Measurements from ENCODE around the gene ORMDL2. TPM values are rescaled to one million over a fixed set of nuclear protein-coding genes. Genes with fewer than 3 reads are reported as not detected.

The ORMDL2 gene, protein sequence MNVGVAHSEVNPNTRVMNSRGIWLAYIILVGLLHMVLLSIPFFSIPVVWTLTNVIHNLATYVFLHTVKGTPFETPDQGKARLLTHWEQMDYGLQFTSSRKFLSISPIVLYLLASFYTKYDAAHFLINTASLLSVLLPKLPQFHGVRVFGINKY
- polyA plus RNA-seq (6.1 and 11.5 TPM in 2 replicates), polyA minus RNA-seq (8.0 and 9.0 TPM in 2 replicates)

DNA sequence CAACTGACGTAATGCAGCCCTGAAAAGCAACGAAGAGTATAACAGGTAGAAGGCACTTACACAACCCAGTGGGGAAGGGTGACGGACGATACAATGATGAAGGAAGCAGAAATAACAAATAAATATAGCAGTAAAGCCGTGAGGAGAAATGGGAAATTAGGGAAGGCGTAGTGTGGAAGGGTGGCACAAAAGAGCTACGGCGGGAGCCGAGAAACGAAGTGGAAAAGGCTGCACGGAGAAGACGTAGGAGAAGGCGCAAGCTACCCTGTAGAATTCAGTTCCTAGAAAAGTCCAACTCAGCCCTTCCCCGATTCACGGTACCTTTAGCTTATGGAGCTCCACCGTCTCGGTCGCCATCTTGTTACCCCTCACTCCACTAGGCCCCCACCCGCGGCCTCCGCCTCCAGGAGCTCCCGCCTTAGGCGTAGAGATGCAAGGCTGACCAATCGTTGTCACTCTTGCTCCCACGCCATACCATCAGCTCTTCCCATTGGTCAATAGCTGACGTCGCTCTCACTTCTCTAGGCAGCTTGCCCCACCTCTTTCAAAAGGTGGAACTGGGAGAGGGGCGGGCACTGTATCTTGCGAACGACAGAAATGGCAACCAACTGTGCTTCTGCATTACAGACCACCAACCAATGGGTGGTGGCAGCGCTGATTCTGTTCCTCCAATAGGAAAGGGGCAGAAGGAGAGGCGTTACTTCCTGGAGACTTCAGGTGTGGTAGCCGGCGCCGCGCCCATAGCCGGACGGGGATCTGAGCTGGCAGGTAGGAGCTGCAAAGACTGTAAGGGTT is at the start of gene ORMDL2, which contains the start of gene SARNP:
TSS of gene ORMDL2 (plus strand) at position 697 of the 795 bp plus-strand sequence. CDS start 959 bp downstream, outside the sequence.
TSS of gene SARNP (minus strand) at position 380 of the 795 bp plus-strand sequence. CDS start at position 357, 23 bp downstream.
- peak within 1 kb of the TSS; percentile 70 for H2AFZ ChIP-seq (ENCODE audit: low read depth, low read length)
- H3K4me2 ChIP-seq (ENCODE audit: low read length) = peak within 1 kb of the TSS; percentile 97
- peaks cover 8% of the 10 kb centered on the region for H3K36me3 ChIP-seq (ENCODE audit: insufficient read depth, low read length)
- TF ChIP-seq, protein P1, sequence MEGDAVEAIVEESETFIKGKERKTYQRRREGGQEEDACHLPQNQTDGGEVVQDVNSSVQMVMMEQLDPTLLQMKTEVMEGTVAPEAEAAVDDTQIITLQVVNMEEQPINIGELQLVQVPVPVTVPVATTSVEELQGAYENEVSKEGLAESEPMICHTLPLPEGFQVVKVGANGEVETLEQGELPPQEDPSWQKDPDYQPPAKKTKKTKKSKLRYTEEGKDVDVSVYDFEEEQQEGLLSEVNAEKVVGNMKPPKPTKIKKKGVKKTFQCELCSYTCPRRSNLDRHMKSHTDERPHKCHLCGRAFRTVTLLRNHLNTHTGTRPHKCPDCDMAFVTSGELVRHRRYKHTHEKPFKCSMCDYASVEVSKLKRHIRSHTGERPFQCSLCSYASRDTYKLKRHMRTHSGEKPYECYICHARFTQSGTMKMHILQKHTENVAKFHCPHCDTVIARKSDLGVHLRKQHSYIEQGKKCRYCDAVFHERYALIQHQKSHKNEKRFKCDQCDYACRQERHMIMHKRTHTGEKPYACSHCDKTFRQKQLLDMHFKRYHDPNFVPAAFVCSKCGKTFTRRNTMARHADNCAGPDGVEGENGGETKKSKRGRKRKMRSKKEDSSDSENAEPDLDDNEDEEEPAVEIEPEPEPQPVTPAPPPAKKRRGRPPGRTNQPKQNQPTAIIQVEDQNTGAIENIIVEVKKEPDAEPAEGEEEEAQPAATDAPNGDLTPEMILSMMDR (IDR thresholded peaks at IDR 0.05; ENCODE audit: poor library complexity, severe bottlenecking) = no peak
- no peak for TF ChIP-seq RAD21 (conservative IDR thresholded peaks at IDR 0.05)
- peak; percentile 91 for TF ChIP-seq POLR2AphosphoS5 (IDR thresholded peaks at IDR 0.05)
- TF ChIP-seq TAF1 (IDR thresholded peaks at IDR 0.05; ENCODE audit: low read depth) = peak; percentile 96
- peak; percentile 86 for TF ChIP-seq MXI1 (conservative IDR thresholded peaks at IDR 0.05; ENCODE audit: poor library complexity, severe bottlenecking)
- no peak for TF ChIP-seq EP300 (conservative IDR thresholded peaks at IDR 0.05; ENCODE audit: poor library complexity, severe bottlenecking)
- TF ChIP-seq, protein P2, sequence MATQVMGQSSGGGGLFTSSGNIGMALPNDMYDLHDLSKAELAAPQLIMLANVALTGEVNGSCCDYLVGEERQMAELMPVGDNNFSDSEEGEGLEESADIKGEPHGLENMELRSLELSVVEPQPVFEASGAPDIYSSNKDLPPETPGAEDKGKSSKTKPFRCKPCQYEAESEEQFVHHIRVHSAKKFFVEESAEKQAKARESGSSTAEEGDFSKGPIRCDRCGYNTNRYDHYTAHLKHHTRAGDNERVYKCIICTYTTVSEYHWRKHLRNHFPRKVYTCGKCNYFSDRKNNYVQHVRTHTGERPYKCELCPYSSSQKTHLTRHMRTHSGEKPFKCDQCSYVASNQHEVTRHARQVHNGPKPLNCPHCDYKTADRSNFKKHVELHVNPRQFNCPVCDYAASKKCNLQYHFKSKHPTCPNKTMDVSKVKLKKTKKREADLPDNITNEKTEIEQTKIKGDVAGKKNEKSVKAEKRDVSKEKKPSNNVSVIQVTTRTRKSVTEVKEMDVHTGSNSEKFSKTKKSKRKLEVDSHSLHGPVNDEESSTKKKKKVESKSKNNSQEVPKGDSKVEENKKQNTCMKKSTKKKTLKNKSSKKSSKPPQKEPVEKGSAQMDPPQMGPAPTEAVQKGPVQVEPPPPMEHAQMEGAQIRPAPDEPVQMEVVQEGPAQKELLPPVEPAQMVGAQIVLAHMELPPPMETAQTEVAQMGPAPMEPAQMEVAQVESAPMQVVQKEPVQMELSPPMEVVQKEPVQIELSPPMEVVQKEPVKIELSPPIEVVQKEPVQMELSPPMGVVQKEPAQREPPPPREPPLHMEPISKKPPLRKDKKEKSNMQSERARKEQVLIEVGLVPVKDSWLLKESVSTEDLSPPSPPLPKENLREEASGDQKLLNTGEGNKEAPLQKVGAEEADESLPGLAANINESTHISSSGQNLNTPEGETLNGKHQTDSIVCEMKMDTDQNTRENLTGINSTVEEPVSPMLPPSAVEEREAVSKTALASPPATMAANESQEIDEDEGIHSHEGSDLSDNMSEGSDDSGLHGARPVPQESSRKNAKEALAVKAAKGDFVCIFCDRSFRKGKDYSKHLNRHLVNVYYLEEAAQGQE (IDR thresholded peaks at IDR 0.05; ENCODE audit: borderline replicate concordance) = peak; percentile 64
- no peak for TF ChIP-seq EZH2 (IDR thresholded peaks at IDR 0.05; ENCODE audit: borderline replicate concordance, insufficient read depth, low read length, poor library complexity, severe bottlenecking)
- no peaks in the 10 kb centered on the region for H3K27me3 ChIP-seq (ENCODE audit: insufficient read depth, low read depth, low read length)
- no peaks in the 10 kb centered on the region for H4K20me1 ChIP-seq (ENCODE audit: insufficient read depth)
- peak within 1 kb of the TSS; percentile 92 for H3K27ac ChIP-seq (ENCODE audit: low read length)
- peak within 1 kb of the TSS; percentile 90 for H3K9ac ChIP-seq (ENCODE audit: low read length)
- H3K9me2 ChIP-seq (ENCODE audit: insufficient read depth, low read length) = no peaks in the 10 kb centered on the region
- no peaks in the 10 kb centered on the region for H3K9me3 ChIP-seq (ENCODE audit: low read length)
- peak within 1 kb of the TSS; percentile 73 for H3K4me3 ChIP-seq (ENCODE audit: low read length)
- H3K79me2 ChIP-seq (replicated peaks; ENCODE audit: insufficient read depth, low read length) = peaks cover 60% of the 10 kb centered on the region
- no peaks in the 10 kb centered on the region for H3F3A ChIP-seq (ENCODE audit: insufficient read depth, low read length, poor library complexity, severe bottlenecking)

DNA sequence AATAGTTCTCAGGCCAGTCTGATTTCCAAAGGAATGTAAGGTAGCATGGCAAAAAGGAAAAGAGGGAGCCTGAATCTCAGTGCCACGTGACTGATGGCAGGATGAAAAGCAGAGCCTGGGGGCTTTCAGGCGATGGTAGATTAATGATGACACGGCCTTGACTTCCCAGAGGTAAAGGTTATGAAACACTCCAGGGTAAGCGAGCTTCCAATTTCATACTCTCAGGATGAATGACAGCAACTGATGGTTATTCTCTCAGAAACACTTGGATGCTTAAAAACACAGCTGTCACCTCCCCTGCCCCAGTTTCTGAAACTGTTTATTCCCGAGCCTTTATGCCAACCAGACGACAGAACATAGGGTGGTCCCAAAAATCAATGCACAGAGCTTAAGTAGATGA is 46.1 kb upstream of the ORMDL2 start:
- H3K27ac ChIP-seq (ENCODE audit: low read length) = peak overlapping the region; percentile 64
- H4K20me1 ChIP-seq (ENCODE audit: insufficient read depth) = no peaks in the 10 kb centered on the region
- H3K27me3 ChIP-seq (ENCODE audit: insufficient read depth, low read depth, low read length) = no peaks in the 10 kb centered on the region
- H3K9me2 ChIP-seq (ENCODE audit: insufficient read depth, low read length) = no peaks in the 10 kb centered on the region
- H3K9ac ChIP-seq (ENCODE audit: low read length) = peak overlapping the region; percentile 26
- TF ChIP-seq MXI1 (conservative IDR thresholded peaks at IDR 0.05; ENCODE audit: poor library complexity, severe bottlenecking) (peak; percentile 10), SMC3 (conservative IDR thresholded peaks at IDR 0.05; ENCODE audit: poor library complexity) (no peak)
- TF ChIP-seq, protein P2 (IDR thresholded peaks at IDR 0.05; ENCODE audit: borderline replicate concordance) = no peak
- TF ChIP-seq, protein P1 (IDR thresholded peaks at IDR 0.05; ENCODE audit: poor library complexity, severe bottlenecking) = no peak
- no peak overlapping the region for H2AFZ ChIP-seq (ENCODE audit: low read depth, low read length)
- no peaks in the 10 kb centered on the region for H3K79me2 ChIP-seq (replicated peaks; ENCODE audit: insufficient read depth, low read length)
- peak overlapping the region; percentile 28 for H3K4me3 ChIP-seq (ENCODE audit: low read length)
- H3K9me3 ChIP-seq (ENCODE audit: low read length) = no peaks in the 10 kb centered on the region
- peak overlapping the region; percentile 0 for H3K4me2 ChIP-seq (ENCODE audit: low read length)
- H3K36me3 ChIP-seq (ENCODE audit: insufficient read depth, low read length) = peaks cover 4% of the 10 kb centered on the region
- H3F3A ChIP-seq (ENCODE audit: insufficient read depth, low read length, poor library complexity, severe bottlenecking) = no peaks in the 10 kb centered on the region
